GM18861 (cell line): ENCODE results near the gene RET.
"Not testable (repeated sequence)": the region's sequence is repeated elsewhere in the genome, so short reads cannot be mapped to it uniquely, and the experiment has no call there.

Source experiments
- ATAC-seq: cut with Tn5 transposase; IDR thresholded peaks from one replicate; pipeline ENCODE4 v1.9.1; 2021; ENCODE audit not compliant: unreplicated experiment

The RET gene

DNA sequence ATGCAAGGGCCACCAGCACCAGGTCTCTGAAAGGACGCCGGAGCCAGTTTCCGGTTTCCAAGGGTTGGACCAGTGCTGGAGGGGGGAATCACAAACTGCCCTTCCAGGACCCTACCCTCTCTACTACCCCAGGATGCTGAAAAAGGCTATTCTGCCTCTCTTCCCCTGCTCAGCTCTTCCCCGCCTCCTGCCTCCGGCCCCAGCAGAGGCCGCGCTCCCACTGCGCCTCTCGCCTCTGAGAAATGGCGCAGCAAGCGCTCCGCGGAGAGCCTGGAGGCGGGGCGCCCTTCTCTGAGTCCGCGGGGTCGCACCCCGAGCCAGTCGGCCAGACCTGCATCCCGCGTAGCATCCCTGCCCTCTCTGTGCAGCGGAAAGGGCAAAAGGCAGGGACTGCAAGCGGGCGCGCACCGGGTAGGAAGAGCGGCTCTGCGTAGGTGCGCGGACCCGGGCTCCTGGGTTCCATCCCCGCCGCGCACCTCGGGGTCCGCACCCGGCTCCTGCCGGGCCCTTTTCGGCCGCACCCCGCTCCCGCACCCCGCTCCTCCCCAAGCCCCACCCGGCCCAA is 476 bp upstream of the RET start:
- no peak for ATAC-seq

DNA sequence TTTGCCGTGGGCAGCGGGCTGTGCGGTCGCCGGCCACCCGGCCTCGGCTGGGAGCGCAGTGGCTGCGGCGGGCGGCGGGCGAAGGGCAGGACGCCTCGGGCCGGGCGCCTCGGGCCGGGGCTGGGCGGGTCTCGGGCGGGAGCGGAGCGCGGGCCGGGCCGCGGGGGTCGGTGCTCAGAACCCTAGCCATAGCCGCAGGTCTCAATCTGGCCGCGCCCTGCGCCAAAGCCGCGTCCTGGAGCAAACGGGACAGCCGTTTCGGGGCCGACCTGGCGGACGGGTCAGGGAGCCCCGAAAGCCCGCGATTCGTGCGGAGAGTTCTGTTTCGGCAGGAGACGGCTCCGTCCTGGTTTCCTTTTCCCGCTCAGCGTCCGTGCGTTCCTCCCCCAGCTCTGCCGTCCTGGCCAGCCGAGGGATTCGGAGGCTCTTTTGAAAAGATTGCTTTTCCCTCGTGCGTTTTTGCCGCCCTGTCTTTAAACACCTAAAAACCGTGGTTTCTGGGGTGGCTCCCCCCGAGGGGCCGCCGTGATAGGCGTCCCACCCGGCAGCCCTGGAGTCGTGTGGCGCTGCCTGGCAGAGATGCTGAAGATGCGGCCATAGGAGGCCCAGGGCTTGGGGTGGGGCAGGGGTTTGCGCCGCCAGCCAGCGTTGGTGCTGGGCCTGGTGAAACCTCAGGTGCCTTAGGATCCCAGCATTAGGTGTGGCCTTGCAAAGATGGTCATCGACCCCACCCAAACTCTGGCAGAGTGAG is 727 bp downstream of the RET start:
- no peak for ATAC-seq

DNA sequence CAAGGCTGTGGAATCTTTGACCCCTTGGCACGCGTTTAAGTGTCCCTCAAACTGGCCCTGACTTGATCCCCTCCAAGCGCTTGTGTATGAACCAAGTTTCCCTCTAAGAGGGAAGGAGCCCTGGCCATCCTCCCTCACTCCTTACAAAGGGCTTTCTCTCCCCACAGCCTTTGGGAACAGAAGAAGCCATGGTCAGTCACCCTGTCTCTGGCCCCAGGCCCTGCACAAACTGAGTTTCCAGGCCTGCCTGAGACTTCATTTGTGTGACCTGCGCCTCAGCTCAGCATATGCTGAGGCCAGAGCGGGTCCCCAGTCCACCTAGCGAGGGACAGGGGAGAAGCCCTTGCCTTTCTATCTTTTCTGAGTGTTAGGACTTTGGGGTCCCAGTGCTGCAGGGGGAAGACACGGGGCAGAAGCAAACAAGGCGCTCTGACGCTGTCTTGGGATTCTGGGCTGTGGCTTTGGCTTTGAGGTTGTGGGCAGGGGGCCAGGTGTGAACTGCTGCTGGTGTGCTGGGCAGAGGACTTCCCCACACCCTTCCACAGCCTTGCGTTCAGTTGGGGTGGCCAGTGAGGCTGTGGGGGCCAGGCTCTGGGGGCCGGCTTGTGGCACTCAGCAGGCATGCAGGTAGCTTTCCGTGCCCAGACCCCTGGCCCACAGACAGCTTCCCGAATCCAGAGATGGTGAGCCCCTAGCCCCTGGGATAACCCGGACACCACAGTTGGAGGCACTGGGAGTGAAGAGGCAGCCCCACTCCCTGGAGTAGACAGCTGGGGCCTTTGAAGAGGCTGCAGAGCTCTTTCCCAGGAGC is 1.5 kb downstream of the RET start:
- no peak for ATAC-seq

DNA sequence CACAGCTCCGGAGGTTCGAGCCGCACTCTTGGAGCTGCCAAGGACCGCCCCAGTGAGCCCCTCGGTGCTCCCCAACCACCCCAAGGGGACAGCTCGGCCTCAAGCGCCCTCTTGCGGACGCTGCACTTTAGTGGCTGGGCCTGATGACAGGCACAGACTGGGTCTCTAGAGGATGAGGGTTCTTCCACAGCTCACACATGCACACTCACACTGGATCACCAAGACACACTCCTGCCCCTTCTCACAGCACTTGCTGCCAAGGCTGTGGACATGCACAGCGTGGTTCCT is 2.1 kb downstream of the RET start:
- no peak for ATAC-seq

DNA sequence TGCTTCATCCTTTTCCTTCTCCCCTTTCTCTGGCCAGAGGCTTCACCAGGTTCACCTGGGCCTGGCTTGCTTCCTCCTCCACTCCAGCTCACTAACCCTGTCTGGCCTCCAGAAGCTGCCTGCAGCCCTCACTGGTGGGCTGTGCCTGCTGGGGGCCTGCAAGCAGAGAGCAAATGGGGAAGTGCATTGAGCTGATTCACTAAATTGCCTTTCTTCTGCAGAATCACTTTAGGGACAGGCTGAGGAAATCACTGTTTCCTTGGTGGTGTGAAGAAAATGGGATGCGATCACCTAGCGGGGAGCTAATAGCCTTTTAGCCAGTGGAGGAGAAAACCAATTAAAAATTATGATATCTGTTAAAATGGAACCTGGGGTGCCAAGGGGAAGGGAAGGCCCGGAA is 3.0 kb downstream of the RET start:
- ATAC-seq: no peak

DNA sequence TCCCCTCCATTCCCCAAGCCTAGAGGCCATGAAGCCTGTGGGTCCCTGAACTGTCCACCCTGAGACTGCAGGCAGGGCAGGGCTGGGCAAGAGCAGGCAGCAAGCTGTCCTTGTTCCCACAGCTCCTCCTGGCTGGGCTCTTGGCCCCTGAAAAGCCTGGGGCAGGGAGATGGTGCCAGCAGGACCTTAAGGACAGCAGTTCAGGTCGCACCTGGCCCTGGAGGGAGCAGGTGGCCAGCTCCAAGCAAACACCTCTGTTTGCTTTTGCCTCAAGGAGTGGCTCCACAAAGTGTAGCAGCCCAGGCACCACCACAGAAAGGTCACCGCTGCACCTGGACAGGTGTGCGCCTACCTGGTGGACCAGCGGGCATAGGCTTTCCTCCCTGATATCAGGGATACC is 5.2 kb downstream of the RET start:
- no peak for ATAC-seq

DNA sequence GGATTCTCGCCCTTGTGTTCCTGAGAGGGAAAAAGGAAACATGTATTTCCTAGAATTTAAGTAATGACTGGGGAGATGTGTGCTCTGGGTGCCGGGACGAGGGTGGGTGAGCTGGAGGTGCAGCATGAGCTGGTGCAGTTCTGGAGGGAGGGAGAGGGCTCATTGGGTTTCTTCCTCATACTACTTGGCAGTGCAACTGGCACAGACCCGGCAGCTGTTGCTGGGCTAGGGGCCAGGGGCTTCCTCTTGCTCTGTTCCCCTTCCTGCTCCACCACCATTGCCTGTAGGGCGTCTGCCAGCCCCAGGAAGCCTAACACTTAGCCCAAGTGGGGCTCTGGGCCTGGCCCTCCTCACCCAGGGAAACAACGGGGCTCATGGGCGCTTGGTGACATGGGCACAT is 5.9 kb downstream of the RET start:
- no peak for ATAC-seq

DNA sequence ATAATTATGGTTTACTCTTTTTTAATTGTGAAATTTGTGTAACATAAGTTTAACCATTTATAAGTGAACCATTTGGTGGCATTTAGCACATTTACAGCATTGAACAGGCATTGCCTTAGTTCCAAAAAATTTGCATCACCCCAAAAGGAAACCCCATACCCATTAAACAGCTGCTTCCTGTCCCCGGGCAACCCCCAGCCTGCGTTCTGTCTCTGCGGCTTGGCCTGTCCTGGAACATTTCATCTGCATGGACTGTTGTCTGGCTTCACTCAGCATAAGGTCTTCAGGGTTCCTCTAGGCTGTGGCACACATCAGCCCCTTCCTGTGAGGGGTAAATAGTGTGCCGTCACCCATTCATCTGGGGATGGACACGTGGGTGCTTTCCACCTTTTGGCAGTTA is 6.9 kb downstream of the RET start:
- ATAC-seq: no peak

DNA sequence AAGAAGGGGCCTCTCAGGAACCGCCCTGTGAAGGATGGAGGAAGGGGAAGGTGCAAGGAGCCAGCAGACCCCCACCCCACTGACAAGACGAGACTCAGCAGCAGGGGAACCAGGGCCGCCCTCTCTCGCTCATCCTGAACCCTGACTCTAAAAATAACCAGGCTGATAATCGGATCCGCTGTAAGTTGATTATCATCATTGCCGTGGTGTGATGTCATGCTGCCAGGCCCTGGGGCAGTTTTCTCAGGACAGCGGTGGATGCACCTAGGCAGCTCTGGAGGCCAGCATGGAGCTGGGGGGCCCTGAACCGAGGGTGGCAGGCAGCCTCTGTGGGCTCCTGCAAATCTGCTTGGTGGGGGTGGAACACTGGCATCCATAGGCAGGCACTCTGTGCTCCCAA is 7.9 kb downstream of the RET start:
- no peak for ATAC-seq

DNA sequence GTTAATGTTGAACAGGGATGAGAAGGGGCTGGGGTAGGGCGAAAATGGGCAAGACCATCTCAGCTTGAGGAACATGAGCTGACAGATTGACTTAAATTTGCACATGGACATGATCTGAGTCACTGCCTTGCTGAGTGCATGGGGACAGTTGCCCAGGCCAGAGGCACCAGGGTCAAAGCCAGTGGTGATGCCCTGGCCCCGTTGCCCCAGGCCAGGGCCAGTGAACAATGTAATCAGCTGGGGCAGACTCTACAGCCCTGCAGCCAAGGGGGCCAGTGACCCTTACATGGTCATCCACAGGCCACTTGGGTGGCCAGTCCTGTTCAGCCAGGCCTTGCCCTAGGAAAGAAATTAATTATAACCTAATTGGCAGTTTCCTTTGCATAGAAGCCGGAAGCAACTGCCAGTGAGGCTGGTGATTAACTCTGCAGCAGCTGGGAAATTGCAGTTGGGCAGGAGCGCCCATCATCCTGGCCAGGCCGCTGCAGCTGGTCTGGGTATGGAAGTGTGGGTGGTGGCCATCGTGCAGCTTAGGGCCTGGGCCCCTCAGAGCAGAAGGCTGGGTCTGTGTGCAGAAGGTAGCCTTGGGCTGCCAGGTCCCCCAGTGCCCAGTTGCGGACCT is 9.6 kb downstream of the RET start:
- ATAC-seq: no peak

DNA sequence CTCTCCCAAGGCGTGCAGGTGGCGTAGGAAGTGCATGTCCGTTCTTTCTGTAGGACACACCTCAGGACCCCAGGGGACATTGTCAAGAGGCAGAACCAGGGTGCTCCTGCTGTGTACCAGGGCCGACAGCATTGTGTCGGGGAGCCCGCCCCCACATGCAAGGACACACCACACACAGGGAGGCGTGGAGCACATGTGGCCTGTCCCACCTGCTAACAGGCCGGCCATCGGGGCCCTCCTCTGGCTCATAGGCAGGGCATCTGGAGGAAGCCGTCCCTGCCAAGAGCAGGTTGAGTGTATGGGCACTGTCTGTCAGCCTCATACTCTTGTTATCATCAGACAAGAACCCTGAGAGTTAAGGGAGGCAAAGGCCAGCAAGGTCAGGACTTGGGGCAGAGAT is 12.7 kb downstream of the RET start:
- ATAC-seq: no peak

DNA sequence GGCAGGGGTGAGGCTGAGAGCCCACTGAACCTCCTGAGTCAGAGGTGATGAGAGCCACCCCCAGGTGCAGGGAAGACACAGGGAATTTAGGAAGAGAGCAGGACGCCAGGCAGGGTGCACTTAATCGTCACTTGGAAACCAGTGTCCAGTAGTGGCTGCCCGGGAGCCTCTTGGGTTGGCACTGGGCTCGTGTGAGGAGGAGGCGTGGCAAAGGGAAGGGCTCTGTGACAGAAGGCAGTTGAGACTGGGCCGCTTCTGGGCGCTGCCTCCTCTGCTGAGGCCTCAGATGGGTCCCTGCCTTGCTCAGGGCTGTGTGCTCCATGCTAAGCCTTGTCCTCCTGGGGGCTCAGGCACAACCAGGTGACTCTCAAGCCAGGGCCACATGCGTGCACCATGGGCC is 13.3 kb downstream of the RET start:
- no peak for ATAC-seq

DNA sequence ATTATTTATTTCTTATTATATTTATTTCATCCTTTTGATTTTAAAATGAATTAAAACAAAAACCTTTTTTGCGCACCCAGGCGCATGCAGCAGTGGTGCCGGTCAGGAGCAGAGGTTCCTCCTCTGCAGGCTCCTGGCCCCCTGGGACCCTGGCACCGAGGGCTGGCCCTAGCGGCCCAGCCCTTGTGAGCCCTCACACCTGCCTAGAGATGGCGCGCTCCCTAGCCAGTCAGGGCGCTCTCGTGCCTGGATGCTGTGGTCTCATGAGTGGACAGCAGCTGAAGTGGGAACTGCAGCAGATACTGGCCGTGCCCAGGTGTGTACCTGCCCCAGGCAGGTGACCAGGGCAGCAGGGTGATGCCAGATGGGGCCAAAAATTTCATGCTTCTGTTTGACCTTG is 13.8 kb downstream of the RET start:
- ATAC-seq: no peak

DNA sequence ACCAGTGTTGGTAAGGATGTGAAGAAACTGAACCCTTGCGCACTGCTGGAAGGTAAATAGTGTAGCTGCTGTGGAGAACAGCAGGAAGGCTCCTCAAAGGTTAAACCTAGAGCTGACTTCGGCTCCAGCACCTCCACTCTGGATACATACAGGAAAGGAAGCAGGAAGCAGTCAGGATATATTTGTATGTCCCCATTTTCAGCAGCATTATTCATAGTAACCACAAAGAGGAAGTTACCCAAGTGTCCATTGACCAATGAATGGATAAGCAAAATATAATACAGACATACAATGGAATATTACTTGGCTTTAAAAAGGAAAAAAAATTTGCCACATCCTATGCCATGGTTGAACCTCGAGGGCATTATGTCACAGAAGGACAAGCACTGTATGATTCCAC is 15.0 kb downstream of the RET start:
- ATAC-seq: no peak

DNA sequence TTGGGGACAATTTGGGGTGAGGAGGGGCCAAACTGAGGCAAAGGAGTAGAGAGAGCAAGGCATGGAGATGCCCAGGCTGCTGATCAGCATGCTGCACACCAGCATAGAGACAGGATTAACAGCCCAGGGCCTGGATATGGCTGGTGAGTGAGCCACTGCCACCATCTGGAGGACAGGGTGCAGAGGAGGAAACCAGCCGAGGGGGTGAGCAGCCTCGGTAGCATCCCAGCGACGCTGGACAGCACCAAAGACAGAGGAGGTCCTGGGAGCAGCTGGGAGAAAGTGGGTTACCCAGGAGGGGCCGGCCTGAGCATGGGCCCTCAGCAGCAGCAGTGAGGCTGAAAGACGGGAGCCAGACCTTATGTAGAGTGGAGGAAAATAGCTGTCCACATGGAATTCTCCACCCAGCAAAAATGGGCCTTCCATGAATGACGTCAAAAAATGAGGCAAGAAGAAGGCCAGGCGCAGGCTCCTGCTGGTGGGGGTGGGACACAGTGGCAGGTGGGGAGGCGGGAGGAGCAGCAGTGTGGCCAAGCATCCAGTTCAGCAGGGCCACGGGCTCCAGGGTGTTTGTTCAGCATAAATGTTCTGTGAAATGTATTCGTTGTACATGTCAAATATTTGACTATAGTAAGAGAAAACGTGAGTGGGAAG is 16.7 kb downstream of the RET start:
- no peak for ATAC-seq

DNA sequence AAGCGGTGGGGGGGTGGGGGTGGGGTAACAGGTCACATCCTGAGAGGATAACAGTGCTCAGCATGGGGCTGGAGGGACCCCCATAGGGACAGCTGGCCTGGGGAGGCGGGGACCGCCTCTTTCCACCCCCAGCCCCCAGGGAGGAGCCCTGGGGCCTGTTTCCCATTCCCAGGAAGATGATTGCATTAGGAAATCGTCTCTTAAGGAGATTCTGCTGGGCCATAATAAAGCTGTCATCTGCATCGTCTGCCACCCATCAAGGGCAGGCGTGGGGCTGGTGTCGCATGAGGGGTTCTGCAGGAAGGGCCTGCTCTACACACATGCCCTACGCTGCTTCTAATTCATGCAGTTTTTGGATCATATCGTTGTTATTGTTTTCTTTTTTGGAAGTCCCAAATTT is 17.2 kb downstream of the RET start:
- ATAC-seq: no peak

DNA sequence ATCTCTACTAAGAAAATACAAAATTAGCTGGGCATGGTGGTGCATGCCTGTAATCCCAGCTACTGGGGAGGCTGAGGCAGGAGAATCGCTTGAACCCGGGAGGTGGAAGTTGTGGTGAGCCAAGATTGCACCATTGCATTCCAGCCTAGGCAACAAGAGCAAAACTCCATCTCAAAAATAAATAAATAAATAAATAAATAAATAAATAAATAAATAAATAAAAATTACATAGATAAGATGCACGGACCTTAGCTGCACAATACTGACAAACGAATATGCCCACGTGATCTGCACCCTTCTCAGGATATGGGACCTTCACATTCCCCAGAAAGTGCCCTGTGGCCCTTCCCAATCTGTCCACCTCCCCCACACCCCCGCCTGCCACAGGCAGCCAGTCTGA is 22.5 kb downstream of the RET start:
- not testable (repeated sequence) for ATAC-seq

DNA sequence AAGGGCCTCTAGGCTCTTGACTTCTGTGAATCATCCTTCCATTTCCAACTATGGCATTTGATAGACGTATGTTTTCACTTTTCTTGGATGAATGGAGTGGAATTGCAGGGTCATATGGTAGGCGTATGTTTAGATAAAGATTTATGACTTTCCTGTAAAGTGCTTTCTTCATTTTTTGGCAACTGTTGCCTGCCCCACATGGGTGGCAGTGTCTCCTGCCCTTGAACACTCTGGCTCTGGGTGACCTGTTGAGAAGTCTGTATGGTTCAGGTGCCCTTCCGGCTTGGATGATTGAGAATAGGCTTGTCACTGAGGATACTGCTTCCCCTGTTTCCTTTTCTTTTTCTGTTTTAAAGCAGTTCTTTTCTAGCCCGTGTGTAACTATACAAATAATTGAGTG is 23.1 kb downstream of the RET start:
- ATAC-seq: no peak

DNA sequence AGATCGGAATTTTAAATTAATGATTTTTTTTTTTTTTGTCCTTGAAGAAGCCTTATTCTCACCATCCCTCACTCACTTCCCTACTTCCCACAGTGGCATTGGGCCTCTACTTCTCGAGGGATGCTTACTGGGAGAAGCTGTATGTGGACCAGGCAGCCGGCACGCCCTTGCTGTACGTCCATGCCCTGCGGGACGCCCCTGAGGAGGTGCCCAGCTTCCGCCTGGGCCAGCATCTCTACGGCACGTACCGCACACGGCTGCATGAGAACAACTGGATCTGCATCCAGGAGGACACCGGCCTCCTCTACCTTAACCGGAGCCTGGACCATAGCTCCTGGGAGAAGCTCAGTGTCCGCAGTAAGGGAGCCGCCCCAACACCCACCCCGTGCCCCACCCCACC is 23.5 kb downstream of the RET start:
- ATAC-seq: no peak

DNA sequence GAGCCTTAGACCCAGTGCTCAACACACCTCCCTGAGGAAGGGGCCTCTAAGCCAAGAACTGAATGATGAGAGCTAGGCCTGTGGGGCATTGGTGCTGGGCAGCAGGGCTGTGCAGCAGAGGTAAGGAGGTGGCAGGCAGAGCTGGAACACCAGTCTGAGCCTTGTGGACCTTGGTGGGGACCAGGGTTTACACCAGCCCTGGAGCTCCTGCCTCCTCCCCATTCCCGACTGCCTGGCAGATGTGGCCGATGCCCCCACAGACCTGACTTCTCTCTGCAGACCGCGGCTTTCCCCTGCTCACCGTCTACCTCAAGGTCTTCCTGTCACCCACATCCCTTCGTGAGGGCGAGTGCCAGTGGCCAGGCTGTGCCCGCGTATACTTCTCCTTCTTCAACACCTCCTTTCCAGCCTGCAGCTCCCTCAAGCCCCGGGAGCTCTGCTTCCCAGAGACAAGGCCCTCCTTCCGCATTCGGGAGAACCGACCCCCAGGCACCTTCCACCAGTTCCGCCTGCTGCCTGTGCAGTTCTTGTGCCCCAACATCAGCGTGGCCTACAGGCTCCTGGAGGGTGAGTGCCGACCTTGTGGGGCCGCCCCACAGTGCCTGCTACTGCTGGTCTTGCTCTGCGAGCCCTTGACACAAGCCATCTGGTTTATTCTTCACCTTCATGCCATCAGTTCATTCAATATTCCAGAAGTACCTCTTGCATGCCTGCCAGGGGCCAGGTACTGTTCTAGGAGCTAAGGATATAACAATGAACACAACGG is 25.4 kb downstream of the RET start:
- ATAC-seq: no peak
